HG02623 (cell line): ENCODE data around the gene STEAP1.

Experiments used
- ATAC-seq: cut with Tn5 transposase; IDR thresholded peaks from one replicate; pipeline ENCODE4 v1.9.1; 2021; ENCODE audit warnings: moderate library complexity; ENCODE audit not compliant: unreplicated experiment

STEAP1 gene

DNA sequence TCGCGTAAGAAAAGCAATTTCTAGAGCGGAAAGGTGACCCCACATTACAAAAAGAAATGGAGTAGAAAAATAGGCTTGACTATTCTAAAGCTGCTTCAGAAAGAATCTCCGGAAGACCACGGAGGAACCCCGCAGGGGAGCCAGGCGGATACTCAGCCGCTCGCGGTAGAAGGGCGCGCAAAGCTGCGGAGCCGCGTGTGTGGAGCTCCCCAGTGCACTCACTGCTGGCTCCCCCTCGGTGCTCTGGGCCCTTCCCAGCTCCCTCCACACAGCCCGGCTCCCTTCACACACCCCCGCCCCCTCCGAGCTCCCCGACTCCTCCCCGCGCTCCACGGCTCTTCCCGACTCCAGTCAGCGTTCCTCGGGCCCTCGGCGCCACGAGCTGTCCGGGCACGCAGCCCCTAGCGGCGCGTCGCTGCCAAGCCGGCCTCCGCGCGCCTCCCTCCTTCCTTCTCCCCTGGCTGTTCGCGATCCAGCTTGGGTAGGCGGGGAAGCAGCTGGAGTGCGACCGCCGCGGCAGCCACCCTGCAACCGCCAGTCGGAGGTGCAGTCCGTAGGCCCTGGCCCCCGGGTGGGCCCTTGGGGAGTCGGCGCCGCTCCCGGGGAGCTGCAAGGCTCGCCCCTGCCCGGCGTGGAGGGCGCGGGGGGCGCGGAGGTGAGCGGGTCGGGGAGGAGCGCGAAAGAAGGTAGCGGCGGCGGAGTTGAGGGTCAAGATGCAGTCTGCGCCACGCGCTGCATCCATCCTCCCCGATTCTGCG, 57.3 kb downstream of the STEAP1 start, which contains the start of gene STEAP2:
Gene STEAP2 (plus strand): TSS at position 350 of the 758 bp plus-strand sequence. CDS start 13,343 bp downstream, outside the sequence.
- peak; percentile 85 for ATAC-seq

DNA sequence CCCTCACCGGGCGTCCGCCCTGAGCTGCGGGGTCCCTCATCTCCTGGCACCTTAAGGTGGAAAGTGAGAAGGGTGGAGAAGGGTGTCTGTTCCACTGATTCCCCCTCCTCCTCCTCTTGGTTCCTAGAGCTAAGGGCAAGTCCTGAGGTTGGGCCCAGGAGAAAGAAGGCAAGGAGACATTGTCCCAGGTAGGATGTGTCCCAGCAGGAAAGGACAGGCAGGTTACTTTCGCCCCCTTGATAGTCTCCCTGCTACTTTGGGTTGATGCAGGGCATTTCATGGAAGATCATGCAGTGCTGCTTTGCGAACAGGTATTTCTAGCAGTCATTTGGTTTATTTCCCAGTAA, 57.9 kb downstream of the STEAP1 start:
- no peak for ATAC-seq

DNA sequence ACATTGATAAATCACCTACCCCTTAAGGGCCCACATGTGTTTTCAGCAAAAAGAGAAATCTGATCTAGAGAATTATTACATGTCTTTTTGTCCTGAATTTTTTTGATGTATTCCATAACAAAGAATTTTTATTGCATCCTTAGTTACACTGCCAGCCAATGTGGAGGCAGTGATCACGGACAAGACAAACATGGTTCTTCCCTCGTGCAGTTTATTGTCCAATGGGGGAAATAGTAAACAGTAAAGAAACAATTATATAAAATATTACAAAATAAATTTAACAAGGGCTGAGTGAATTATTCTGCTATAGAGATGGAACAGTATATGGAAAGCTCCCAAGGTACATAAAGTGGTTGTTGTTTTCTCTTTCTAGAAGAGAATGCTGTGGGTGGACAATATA, 59.3 kb downstream of the STEAP1 start:
- no peak for ATAC-seq
